ENCODE results near the gene OSGIN1.

GRCh38 chr16:84013787-84014569 lies 60.9 kb downstream of the OSGIN1 start:
- TF ChIP-seq CTCF (conservative IDR thresholded peaks at IDR 0.05; ENCODE audit: low read depth, low read length) (no peak), EZH2 (IDR thresholded peaks at IDR 0.05; ENCODE audit: low read length, unreplicated experiment) (no peak)
